ENCODE results near the gene PEX12.

DNA sequence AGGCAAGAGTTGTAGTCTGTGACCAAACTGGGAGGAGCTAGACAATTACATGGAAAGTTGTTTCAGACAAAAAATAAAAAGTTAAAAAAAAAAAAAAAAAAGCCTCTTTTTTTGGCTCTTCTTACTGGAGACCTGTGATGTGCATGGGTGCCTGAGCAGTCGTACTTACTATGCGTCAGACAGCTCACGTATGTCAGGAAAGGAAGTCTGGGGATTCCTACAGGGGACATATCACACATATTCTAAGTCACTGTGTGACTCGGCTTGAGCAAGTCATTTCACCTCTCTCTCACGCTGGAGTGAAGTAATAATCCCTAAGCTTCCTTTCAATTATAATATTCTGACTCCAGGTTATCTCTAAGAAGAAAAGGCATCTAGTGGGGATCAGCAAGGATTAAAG lies 23.7 kb downstream of the PEX12 start:
- TF ChIP-seq, protein P1, sequence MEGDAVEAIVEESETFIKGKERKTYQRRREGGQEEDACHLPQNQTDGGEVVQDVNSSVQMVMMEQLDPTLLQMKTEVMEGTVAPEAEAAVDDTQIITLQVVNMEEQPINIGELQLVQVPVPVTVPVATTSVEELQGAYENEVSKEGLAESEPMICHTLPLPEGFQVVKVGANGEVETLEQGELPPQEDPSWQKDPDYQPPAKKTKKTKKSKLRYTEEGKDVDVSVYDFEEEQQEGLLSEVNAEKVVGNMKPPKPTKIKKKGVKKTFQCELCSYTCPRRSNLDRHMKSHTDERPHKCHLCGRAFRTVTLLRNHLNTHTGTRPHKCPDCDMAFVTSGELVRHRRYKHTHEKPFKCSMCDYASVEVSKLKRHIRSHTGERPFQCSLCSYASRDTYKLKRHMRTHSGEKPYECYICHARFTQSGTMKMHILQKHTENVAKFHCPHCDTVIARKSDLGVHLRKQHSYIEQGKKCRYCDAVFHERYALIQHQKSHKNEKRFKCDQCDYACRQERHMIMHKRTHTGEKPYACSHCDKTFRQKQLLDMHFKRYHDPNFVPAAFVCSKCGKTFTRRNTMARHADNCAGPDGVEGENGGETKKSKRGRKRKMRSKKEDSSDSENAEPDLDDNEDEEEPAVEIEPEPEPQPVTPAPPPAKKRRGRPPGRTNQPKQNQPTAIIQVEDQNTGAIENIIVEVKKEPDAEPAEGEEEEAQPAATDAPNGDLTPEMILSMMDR (IDR thresholded peaks at IDR 0.05): no peak
- no peak for TF ChIP-seq POLR2A (IDR thresholded peaks at IDR 0.05)

All from uterus (tissue), 2 donors.